Smooth muscle cell (in vitro differentiated cells): ENCODE results near the gene DPEP2NB. TPM values are rescaled to one million over a fixed set of nuclear protein-coding genes. Genes with fewer than 3 reads are reported as not detected.
A peak's percentile ranks its signal among the peaks of the same experiment; 100 is the strongest.

Experiments
- DNase-seq: peaks from one replicate; lab custom pipeline; 2025; ENCODE audit not compliant: unreplicated experiment; lab: John Stamatoyannopoulos, UW
- H2AFZ ChIP-seq: fragments of 200-600 bp; sonication (generic); 2 replicates; pipeline ENCODE4 v1.6.0; 2016; ENCODE audit warnings: antibody characterized with exemption, low read depth, mild to moderate bottlenecking
- H3F3A ChIP-seq: fragments of 200-600 bp; sonication (generic); 2 replicates; pipeline ENCODE4 v1.6.0; 2017; ENCODE audit warnings: antibody characterized with exemption, low read depth
- H3K27ac ChIP-seq: fragments of 200-600 bp; sonication (generic); 2 replicates; pipeline ENCODE4 v1.5.1; 2016; ENCODE audit warnings: low read depth, mild to moderate bottlenecking
- H3K27me3 ChIP-seq: fragments of 200-600 bp; sonication (generic); 2 replicates; pipeline ENCODE4 v1.6.1; 2016; ENCODE audit warnings: low read depth, mild to moderate bottlenecking
- H3K36me3 ChIP-seq: fragments of 200-600 bp; sonication (generic); 2 replicates; pipeline ENCODE4 v1.5.1; 2016; ENCODE audit warnings: low read depth
- H3K4me1 ChIP-seq: fragments of 200-600 bp; sonication (generic); 2 replicates; pipeline ENCODE4 v1.5.1; 2016; ENCODE audit warnings: low read depth
- H3K4me2 ChIP-seq: fragments of 200-600 bp; sonication (generic); 2 replicates; pipeline ENCODE4 v1.6.0; 2016; ENCODE audit warnings: mild to moderate bottlenecking
- H3K4me3 ChIP-seq: fragments of 200-600 bp; sonication (generic); 2 replicates; pipeline ENCODE4 v1.5.1; 2016; ENCODE audit warnings: mild to moderate bottlenecking
- H3K79me2 ChIP-seq: fragments of 200-600 bp; sonication (generic); 2 replicates; pipeline ENCODE4 v1.6.0; 2016; ENCODE audit warnings: low read depth, mild to moderate bottlenecking
- H3K9ac ChIP-seq: fragments of 200-600 bp; sonication (generic); 2 replicates; pipeline ENCODE4 v1.6.0; 2016; ENCODE audit warnings: low read depth
- H3K9me3 ChIP-seq: fragments of 200-600 bp; sonication (generic); replicated peaks from 2 replicates; pipeline ENCODE4 v1.5.1; 2016; ENCODE audit warnings: low read depth
- H4K20me1 ChIP-seq: fragments of 200-600 bp; sonication (generic); 2 replicates; pipeline ENCODE4 v1.6.0; 2016; ENCODE audit warnings: low read depth
- WGBS: methylation state at CpG from one replicate; pipeline ENCODE4 v1.1.7; 2016; ENCODE audit warnings: low lambda C conversion rate; 5-methylcytosine and 5-hydroxymethylcytosine counted together
- polyA plus RNA-seq: library from polyadenylated mRNA; unstranded; fragments of >200 nt; fragmentation: Nextera tagmentation; extraction: Ambion mirVana; gene quantifications from 2 replicates; pipeline ENCODE4 v1.2.1, GENCODE V29; 2016
- total RNA-seq: library from RNA; depleted of rRNA; stranded (reverse); fragments of >200 nt; gene quantifications from 2 replicates; pipeline ENCODE4 v1.2.3, GENCODE V29; 2014
- TF ChIP-seq, protein P1 (sequence below): fragments of 200-600 bp; sonication (generic); IDR thresholded peaks from 2 replicates; pipeline ENCODE4 v1.5.1; 2017; ENCODE audit warnings: borderline replicate concordance, mild to moderate bottlenecking, antibody characterized with exemption; ENCODE audit not compliant: insufficient read depth, poor library complexity, severe bottlenecking

DPEP2NB gene
- total and polyA plus RNA-seq, 2 experiments from 2014 or later = not detected

DNA sequence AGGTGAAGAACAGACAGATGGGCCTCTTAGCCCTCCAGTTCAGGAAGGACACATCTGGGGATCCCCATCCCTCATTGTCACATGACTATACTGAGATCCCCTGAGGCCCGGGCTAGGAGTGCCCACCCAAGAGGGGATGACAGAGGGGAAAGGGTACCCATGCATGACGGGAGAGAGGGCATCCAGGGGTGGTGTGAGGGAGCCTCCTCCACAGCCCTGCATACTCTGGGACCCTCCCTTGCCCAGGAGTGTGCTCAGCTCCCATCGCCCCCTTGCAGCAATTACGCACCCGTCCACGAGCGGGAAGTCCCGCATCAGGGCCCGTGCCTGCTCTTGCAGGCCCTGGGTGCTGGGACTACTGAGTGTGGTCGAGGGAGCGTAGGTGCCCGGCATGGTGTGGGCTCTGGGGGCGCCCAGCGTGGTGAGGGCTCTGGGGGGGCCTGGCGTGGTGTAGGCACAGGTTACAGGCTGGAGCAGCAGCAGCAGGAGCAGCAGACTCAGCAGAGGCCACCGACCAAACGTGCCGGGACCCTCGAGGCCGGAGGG is 23.0 kb downstream of the DPEP2NB start:
- Histone ChIP-seq H2AFZ (no peak overlapping the region), H3K4me3 (no peak overlapping the region), H3K27me3 (no peaks in the 10 kb centered on the region), H3K9me3 (no peaks in the 10 kb centered on the region), H3K4me2 (peak overlapping the region; percentile 85), H4K20me1 (no peaks in the 10 kb centered on the region), H3K27ac (no peak overlapping the region), H3K36me3 (no peaks in the 10 kb centered on the region), H3K9ac (no peak overlapping the region), H3K4me1 (no peaks in the 10 kb centered on the region), H3F3A (no peaks in the 10 kb centered on the region), H3K79me2 (no peaks in the 10 kb centered on the region)
- TF ChIP-seq, protein P1, sequence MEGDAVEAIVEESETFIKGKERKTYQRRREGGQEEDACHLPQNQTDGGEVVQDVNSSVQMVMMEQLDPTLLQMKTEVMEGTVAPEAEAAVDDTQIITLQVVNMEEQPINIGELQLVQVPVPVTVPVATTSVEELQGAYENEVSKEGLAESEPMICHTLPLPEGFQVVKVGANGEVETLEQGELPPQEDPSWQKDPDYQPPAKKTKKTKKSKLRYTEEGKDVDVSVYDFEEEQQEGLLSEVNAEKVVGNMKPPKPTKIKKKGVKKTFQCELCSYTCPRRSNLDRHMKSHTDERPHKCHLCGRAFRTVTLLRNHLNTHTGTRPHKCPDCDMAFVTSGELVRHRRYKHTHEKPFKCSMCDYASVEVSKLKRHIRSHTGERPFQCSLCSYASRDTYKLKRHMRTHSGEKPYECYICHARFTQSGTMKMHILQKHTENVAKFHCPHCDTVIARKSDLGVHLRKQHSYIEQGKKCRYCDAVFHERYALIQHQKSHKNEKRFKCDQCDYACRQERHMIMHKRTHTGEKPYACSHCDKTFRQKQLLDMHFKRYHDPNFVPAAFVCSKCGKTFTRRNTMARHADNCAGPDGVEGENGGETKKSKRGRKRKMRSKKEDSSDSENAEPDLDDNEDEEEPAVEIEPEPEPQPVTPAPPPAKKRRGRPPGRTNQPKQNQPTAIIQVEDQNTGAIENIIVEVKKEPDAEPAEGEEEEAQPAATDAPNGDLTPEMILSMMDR = no peak
- WGBS = 85% methylated on average over 20 of the region's 20 CpGs
- no peak for DNase-seq

DNA sequence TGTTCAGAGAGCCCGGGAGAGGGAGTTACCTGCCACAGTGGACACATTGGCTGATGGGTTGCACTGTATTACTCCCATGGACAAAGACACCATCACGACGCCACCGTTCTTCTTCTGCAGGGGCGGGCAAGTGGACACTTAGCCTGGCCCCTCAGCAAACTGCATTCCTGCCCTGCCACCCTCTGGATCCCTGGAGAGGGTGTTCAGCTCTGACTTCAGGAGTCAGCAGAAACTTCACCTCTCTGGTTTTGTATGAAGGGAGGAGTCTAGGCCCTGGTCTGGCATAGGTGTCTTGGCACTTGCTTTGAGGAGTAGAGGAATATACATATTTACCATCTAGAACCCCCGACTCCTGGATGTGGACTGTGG is 25.7 kb downstream of the DPEP2NB start:
- no peaks in the 10 kb centered on the region for H3K36me3 ChIP-seq
- no peak overlapping the region for H3K9ac ChIP-seq
- H3K79me2 ChIP-seq = no peaks in the 10 kb centered on the region
- H3K4me3 ChIP-seq = no peak overlapping the region
- H3K4me2 ChIP-seq = no peak overlapping the region
- H3F3A ChIP-seq = no peaks in the 10 kb centered on the region
- no peaks in the 10 kb centered on the region for H4K20me1 ChIP-seq
- 91% methylated on average over 6 of the region's 6 CpGs for WGBS
- no peak for DNase-seq
- TF ChIP-seq, protein P1 = no peak
- no peak overlapping the region for H2AFZ ChIP-seq
- H3K27me3 ChIP-seq = no peaks in the 10 kb centered on the region
- no peaks in the 10 kb centered on the region for H3K9me3 ChIP-seq
- no peak overlapping the region for H3K27ac ChIP-seq
- H3K4me1 ChIP-seq = no peaks in the 10 kb centered on the region

DNA sequence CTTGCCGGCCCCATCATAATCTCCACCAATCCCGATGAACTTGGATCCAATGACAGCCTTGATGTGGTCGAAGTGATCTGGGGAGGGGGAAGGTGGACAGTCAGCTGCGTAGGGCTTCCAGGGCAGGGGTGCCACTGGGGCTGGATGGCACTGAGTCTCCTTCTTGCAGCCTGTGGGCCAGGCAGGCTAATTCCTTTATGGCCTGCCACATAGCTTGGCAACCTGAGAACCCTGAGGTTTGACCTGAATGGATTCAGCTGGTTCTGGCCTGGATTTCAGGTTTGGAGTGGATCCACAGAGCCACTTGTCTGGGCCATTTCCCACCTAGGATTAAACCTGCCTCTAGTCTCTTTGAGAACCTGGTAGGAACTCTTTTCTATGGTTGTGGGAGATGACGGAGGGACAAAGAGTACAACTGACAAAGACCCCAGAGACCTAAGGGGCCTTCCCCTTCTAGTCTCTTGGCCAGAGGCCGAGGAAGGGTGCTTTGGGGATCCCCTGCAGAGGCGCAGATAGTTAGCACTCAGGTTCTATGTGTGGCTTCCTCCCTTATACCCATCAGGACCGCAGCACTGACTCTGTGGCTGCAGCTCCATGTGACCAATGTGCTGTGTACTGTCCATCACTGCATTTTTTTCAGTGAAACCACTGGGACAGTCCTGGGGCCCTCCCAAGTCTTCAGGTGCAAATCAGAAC is 26.2 kb downstream of the DPEP2NB start:
- H2AFZ ChIP-seq = no peak overlapping the region
- WGBS = 81% methylated on average over 8 of the region's 8 CpGs
- H3K36me3 ChIP-seq = no peaks in the 10 kb centered on the region
- H3F3A ChIP-seq = no peaks in the 10 kb centered on the region
- no peaks in the 10 kb centered on the region for H3K4me1 ChIP-seq
- no peaks in the 10 kb centered on the region for H3K27me3 ChIP-seq
- no peak overlapping the region for H3K27ac ChIP-seq
- no peak overlapping the region for H3K9ac ChIP-seq
- no peak overlapping the region for H3K4me2 ChIP-seq
- no peak for DNase-seq
- H3K4me3 ChIP-seq = no peak overlapping the region
- H3K9me3 ChIP-seq = no peaks in the 10 kb centered on the region
- H3K79me2 ChIP-seq = no peaks in the 10 kb centered on the region
- TF ChIP-seq, protein P1 = no peak
- no peaks in the 10 kb centered on the region for H4K20me1 ChIP-seq

DNA sequence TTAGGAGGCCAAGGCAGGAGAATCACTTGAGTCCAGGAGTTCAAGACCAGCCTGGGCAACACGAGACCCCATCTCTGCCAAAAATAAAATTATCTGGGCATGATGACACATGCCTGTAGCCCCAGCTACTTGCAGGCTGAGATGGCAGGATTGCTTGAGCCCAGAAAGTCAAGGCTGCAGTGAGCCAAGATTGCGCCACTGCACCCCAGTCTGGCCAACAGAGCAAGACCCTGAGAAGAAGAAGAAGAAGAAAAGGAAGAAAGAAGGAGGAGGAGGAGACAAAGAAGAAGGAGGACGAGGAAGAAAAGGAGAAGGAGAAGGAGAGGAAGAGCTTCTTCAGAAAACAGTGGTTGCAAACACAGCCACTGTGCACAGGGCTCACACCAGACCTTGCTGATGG is 27.0 kb downstream of the DPEP2NB start:
- Histone ChIP-seq H3K27ac (no peak overlapping the region), H3K4me3 (no peak overlapping the region), H3K9ac (no peak overlapping the region), H4K20me1 (no peaks in the 10 kb centered on the region), H3K4me2 (no peak overlapping the region), H3K79me2 (no peaks in the 10 kb centered on the region), H2AFZ (no peak overlapping the region), H3K4me1 (no peaks in the 10 kb centered on the region), H3K9me3 (no peaks in the 10 kb centered on the region), H3K27me3 (no peaks in the 10 kb centered on the region), H3F3A (no peaks in the 10 kb centered on the region), H3K36me3 (no peaks in the 10 kb centered on the region)
- TF ChIP-seq, protein P1 = no peak
- 85% methylated on average over 3 of the region's 3 CpGs for WGBS
- no peak for DNase-seq
